B cell (primary cell): Measurements from ENCODE around the gene CTNNA3. TPM values are rescaled to one million over a fixed set of nuclear protein-coding genes. Genes with fewer than 3 reads are reported as not detected.

Source experiments
- ATAC-seq: fragments of 200-7000 bp; cut with Tn5 transposase; one replicate; pipeline ENCODE4 v1.10.0; 2021; ENCODE audit warnings: low read depth, mild to moderate bottlenecking, moderate number of reproducible peaks, moderate library complexity
- CTCF ChIA-PET: fragments of 350-600 bp; sonication (Branson Sonifier 250); formaldehyde crosslinking; loops from one replicate; lab custom pipeline; 2021; ENCODE audit warnings: antibody characterized with exemption, inconsistent platforms; lab: Charles Lee
- POLR2A ChIA-PET: fragments of 350-600 bp; sonication (Branson Sonifier 250); formaldehyde crosslinking; loops from one replicate; lab custom pipeline; 2021; ENCODE audit warnings: antibody characterized with exemption; lab: Charles Lee
- DNase-seq: peaks from one replicate; pipeline ENCODE4 v3.0.0; 2013
- H2AFZ ChIP-seq: 2 replicates; pipeline ENCODE4 v1.6.1; 2012; ENCODE audit warnings: mild to moderate bottlenecking, low read depth, low read length; ENCODE audit not compliant: insufficient read depth, poor library complexity, severe bottlenecking
- H3K27ac ChIP-seq, 2 donors: 1 replicate in 1 of 2; 2 replicates in 1 of 2; pipeline ENCODE4 v1.5.1; 2012 to 2013; ENCODE audit warnings: low read length in 2 of 2, mild to moderate bottlenecking in 2 of 2, moderate library complexity in 1 of 2
- H3K27me3 ChIP-seq, 4 experiments: fragments of 200-600 bp in 1 of 4; sonication (generic) in 1 of 4; replicated peaks in 1 of 4; 1 replicate in 2 of 4; 2 replicates in 2 of 4; pipeline versions ENCODE4 v1.6.1 to v1.7.0; 2013 to 2016; ENCODE audit warnings: low read length in 3 of 4, mild to moderate bottlenecking in 2 of 4, mixed read lengths in 1 of 4, moderate library complexity in 1 of 4; ENCODE audit not compliant: insufficient read depth in 4 of 4, control insufficient read depth in 3 of 4; ENCODE audit errors: control extremely low read depth in 1 of 4
- H3K36me3 ChIP-seq, 2 experiments: replicated peaks in 1 of 2; 1 replicate in 1 of 2; 2 replicates in 1 of 2; pipeline versions ENCODE4 v1.6.1 to v1.7.1; 2013; ENCODE audit warnings: low read length in 1 of 2; ENCODE audit not compliant: insufficient read depth in 2 of 2, control insufficient read depth in 1 of 2; ENCODE audit errors: control extremely low read depth in 1 of 2, extremely low read depth in 1 of 2
- H3K4me1 ChIP-seq, 2 donors: fragments of 200-600 bp in 1 of 2; sonication (generic) in 1 of 2; 1 replicate in 1 of 2; 2 replicates in 1 of 2; pipeline versions ENCODE4 v1.5.1 to v1.6.1; 2013 to 2017; ENCODE audit warnings: low read length in 2 of 2; ENCODE audit not compliant: control insufficient read depth in 2 of 2, insufficient read depth in 2 of 2
- H3K4me2 ChIP-seq: replicated peaks from 2 replicates; pipeline ENCODE3; 2012; ENCODE audit warnings: mild to moderate bottlenecking, low read depth, low read length; ENCODE audit not compliant: poor library complexity, severe bottlenecking
- H3K4me3 ChIP-seq, 5 experiments: fragments of 200-600 bp in 1 of 5; sonication (generic) in 1 of 5; 1 replicate in 3 of 5; 2 replicates in 2 of 5; pipeline versions ENCODE4 v1.5.1 to v1.7.0; 2011 to 2016; ENCODE audit warnings: low read length in 4 of 5, mild to moderate bottlenecking in 4 of 5, low read depth in 2 of 5, control low read depth in 1 of 5, moderate library complexity in 1 of 5; ENCODE audit not compliant: insufficient read depth in 1 of 5; ENCODE audit errors: control extremely low read depth in 1 of 5, extremely low read depth in 1 of 5
- H3K79me2 ChIP-seq: fragments of 200-600 bp; sonication (generic); one replicate; pipeline ENCODE4 v1.6.0; 2016; ENCODE audit warnings: low read length; ENCODE audit not compliant: control insufficient read depth, insufficient read depth
- H3K9ac ChIP-seq: fragments of 200-600 bp; sonication (generic); 2 replicates; pipeline ENCODE4 v1.6.1; 2017; ENCODE audit warnings: mild to moderate bottlenecking, low read length, moderate library complexity
- H3K9me3 ChIP-seq, 3 donors: one replicate each; pipeline versions ENCODE4 v1.6.1 to v1.7.1; 2013; ENCODE audit warnings: low read length in 2 of 3; ENCODE audit not compliant: control insufficient read depth in 2 of 3, insufficient read depth in 1 of 3; ENCODE audit errors: control extremely low read depth in 1 of 3
- H4K20me1 ChIP-seq: 2 replicates; pipeline ENCODE4 v1.6.0; 2012; ENCODE audit warnings: mild to moderate bottlenecking, low read length; ENCODE audit not compliant: insufficient read depth, control insufficient read depth, poor library complexity, severe bottlenecking
- H3K27ac Mint-ChIP-seq: one replicate; pipeline ENCODE4 v1.8.0; 2021; ENCODE audit warnings: mixed read lengths
- H3K27me3 Mint-ChIP-seq: one replicate; pipeline ENCODE4 v1.8.0; 2021; ENCODE audit warnings: mixed read lengths
- H3K4me1 Mint-ChIP-seq: one replicate; pipeline ENCODE4 v1.8.0; 2021; ENCODE audit warnings: mixed read lengths
- H3K4me3 Mint-ChIP-seq: one replicate; pipeline ENCODE4 v1.8.0; 2021; ENCODE audit warnings: mixed read lengths
- H3K9me3 Mint-ChIP-seq: one replicate; pipeline ENCODE4 v1.8.0; 2022; ENCODE audit warnings: mixed read lengths; ENCODE audit not compliant: insufficient read depth
- EZH2 ChIP-seq: IDR thresholded peaks from 2 replicates; pipeline ENCODE4 v1.6.1; 2012; ENCODE audit warnings: borderline replicate concordance, low read depth, mild to moderate bottlenecking, moderate library complexity, low read length; ENCODE audit not compliant: insufficient read depth, poor library complexity, severe bottlenecking
- WGBS: methylation state at CpG from one replicate; pipeline ENCODE4 v1.1.5; 2013; ENCODE audit warnings: missing lambda C conversion rate; ENCODE audit not compliant: insufficient coverage; 5-methylcytosine and 5-hydroxymethylcytosine counted together
- intact Hi-C: fragments of 100-400 bp; cut with micrococcal nuclease; formaldehyde crosslinking; loops from one replicate; pipeline ENCODE4 v1.10.0; 2022
- polyA plus RNA-seq: library from polyadenylated mRNA; depleted of rRNA; stranded (reverse); fragments of >200 nt; gene quantifications from 2 replicates; pipeline ENCODE4 v1.2.3, GENCODE V29; 2012
- total RNA-seq, 2 donors: library from RNA; stranded (reverse); fragments of 120-200 nt in 1 of 2; gene quantifications; 1 replicate in 1 of 2; 2 replicates in 1 of 2; pipeline versions ENCODE4 v1.2.3 to v1.2.4, GENCODE V29; 2013 to 2022
- TF ChIP-seq, protein P1 (sequence below): fragments of 200-600 bp; IDR thresholded peaks from one replicate; pipeline ENCODE4 v1.8.0; 2022; ENCODE audit warnings: antibody characterized with exemption, mild to moderate bottlenecking

Gene CTNNA3
- total and polyA plus RNA-seq, 2 donors (not counting 1 experiment from before 2014, with no cell fraction given) = 0.01 TPM; not detected in 1

DNA sequence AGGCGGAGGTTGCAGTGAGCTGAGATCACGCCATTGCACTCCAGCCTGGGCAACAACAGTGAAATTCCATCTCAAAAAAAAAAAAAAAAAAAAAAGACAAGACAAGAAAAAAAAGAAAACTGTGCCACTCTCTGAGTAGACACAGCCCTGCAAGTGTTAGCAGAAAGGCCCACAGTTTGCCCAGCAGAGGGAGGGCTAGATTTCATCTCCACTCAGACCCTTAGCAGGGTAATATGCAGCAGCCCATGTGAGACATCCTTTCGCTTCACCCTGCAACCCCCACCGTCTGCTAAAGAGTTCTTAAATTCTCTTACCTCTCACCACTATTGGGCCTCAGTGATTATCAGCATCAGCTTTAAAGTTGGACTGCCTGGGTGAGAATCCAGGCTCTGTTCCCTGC lies 38.2 kb downstream of the CTNNA3 start:
- TF ChIP-seq EZH2 = no peak
- TF ChIP-seq, protein P1, sequence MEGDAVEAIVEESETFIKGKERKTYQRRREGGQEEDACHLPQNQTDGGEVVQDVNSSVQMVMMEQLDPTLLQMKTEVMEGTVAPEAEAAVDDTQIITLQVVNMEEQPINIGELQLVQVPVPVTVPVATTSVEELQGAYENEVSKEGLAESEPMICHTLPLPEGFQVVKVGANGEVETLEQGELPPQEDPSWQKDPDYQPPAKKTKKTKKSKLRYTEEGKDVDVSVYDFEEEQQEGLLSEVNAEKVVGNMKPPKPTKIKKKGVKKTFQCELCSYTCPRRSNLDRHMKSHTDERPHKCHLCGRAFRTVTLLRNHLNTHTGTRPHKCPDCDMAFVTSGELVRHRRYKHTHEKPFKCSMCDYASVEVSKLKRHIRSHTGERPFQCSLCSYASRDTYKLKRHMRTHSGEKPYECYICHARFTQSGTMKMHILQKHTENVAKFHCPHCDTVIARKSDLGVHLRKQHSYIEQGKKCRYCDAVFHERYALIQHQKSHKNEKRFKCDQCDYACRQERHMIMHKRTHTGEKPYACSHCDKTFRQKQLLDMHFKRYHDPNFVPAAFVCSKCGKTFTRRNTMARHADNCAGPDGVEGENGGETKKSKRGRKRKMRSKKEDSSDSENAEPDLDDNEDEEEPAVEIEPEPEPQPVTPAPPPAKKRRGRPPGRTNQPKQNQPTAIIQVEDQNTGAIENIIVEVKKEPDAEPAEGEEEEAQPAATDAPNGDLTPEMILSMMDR = no peak
- Histone ChIP-seq H3K4me3 (no peak overlapping the region), H3K36me3 (no peaks in the 10 kb centered on the region), H4K20me1 (no peaks in the 10 kb centered on the region), H3K4me1 (no peaks in the 10 kb centered on the region), H2AFZ (no peak overlapping the region), H3K27me3 (peaks cover 0 to 7% (median 1%) of the 10 kb centered on the region in 4 experiments), H3K27ac (no peak overlapping the region), H3K9ac (no peak overlapping the region), H3K9me3 (no peaks in the 10 kb centered on the region), H3K79me2 (no peaks in the 10 kb centered on the region), H3K4me2 (no peak overlapping the region)
- H3K27ac Mint-ChIP-seq = no peak overlapping the region
- CTCF ChIA-PET = no interaction called here
- intact Hi-C loops = no loop called here
- H3K27me3 Mint-ChIP-seq = peaks cover 35% of the 10 kb centered on the region
- H3K4me3 Mint-ChIP-seq = no peak overlapping the region
- H3K4me1 Mint-ChIP-seq = no peaks in the 10 kb centered on the region
- POLR2A ChIA-PET = no interaction called here
- 85% methylated on average over 2 of the region's 4 CpGs for WGBS
- no peak for ATAC-seq
- no peaks in the 10 kb centered on the region for H3K9me3 Mint-ChIP-seq
- DNase-seq = no peak

- intact Hi-C loops = no loop called here
- H3K4me3 Mint-ChIP-seq = no peak overlapping the region
Observed at GRCh38 chr10:67650558-67650957, 45.4 kb downstream of the CTNNA3 start.

More at GRCh38 chr10:67650558-67650957, 45.4 kb downstream of the CTNNA3 start:
- no peaks in the 10 kb centered on the region for H3K4me1 Mint-ChIP-seq
- no peak for ATAC-seq
- Histone ChIP-seq H4K20me1 (no peaks in the 10 kb centered on the region), H3K4me2 (no peak overlapping the region), H3K4me3 (no peak overlapping the region), H3K79me2 (no peaks in the 10 kb centered on the region), H3K9ac (no peak overlapping the region), H3K27ac (no peak overlapping the region), H3K4me1 (no peaks in the 10 kb centered on the region), H3K36me3 (no peaks in the 10 kb centered on the region), H2AFZ (no peak overlapping the region), H3K9me3 (no peaks in the 10 kb centered on the region), H3K27me3 (peaks cover 0 to 2% (median 0%) of the 10 kb centered on the region in 4 experiments)
- ChIA-PET CTCF (no interaction called here), POLR2A (no interaction called here)
- H3K27ac Mint-ChIP-seq = no peak overlapping the region
- TF ChIP-seq EZH2 = no peak
- TF ChIP-seq, protein P1 = no peak
- no peak for DNase-seq
- WGBS = no CpG with 5 or more reads among the region's 4 CpGs
- H3K9me3 Mint-ChIP-seq = no peaks in the 10 kb centered on the region
- H3K27me3 Mint-ChIP-seq = peaks cover 11% of the 10 kb centered on the region
